GM23248 (cell line): ENCODE data around the gene PCED1B.

ENCODE experiments used
- EZH2 ChIP-seq: fragments of 200-600 bp; sonication (generic); IDR thresholded peaks from 2 replicates; pipeline ENCODE4 v1.6.1; 2018; ENCODE audit warnings: antibody characterized with exemption, mild to moderate bottlenecking; ENCODE audit not compliant: insufficient read depth, poor library complexity, severe bottlenecking
- EZH2phosphoT487 ChIP-seq: fragments of 200-600 bp; sonication (generic); IDR thresholded peaks from 2 replicates; pipeline ENCODE4 v1.6.1; 2018; ENCODE audit warnings: antibody characterized with exemption, moderate library complexity, mild to moderate bottlenecking, low read depth; ENCODE audit not compliant: insufficient read depth

- TF ChIP-seq EZH2 (no peak), EZH2phosphoT487 (no peak)
Measured at GRCh38 chr12:47165934-47166333, 86.5 kb downstream of the PCED1B start.
